ENCODE data around the gene AURKA. TPM values are rescaled to one million over a fixed set of nuclear protein-coding genes. Genes with fewer than 3 reads are reported as not detected.
A peak's percentile ranks its signal among the peaks of the same experiment; 100 is the strongest.
"Not testable (repeated sequence)": the region's sequence is repeated elsewhere in the genome, so short reads cannot be mapped to it uniquely, and the experiment has no call there.

Gene AURKA
- total RNA-seq, 1 donor from 2014 or later, result 11.7 TPM

- Mint-ChIP-seq H3K4me3 (ENCODE audit: unreplicated experiment) (no peak overlapping the region), H3K9me3 (ENCODE audit: unreplicated experiment) (no peaks in the 10 kb centered on the region), H3K4me1 (ENCODE audit: unreplicated experiment) (peaks cover 4% of the 10 kb centered on the region), H3K36me3 (ENCODE audit: unreplicated experiment) (no peaks in the 10 kb centered on the region), H3K27me3 (ENCODE audit: unreplicated experiment) (peaks cover 82% of the 10 kb centered on the region), H3K27ac (ENCODE audit: unreplicated experiment) (no peak overlapping the region)
- DNase-seq (ENCODE audit: extremely low spot score, unreplicated experiment), result no peak
- TF ChIP-seq CTCF (IDR thresholded peaks at IDR 0.05), result no peak
These were observed 46.1 kb downstream of the AURKA start for GRCh38 chr20:56345911-56346310.

GRCh38 chr20:56343861-56344381 lies 48.1 kb downstream of the AURKA start:
- TF ChIP-seq CTCF (IDR thresholded peaks at IDR 0.05), result peak; percentile 66
- Mint-ChIP-seq H3K9me3 (ENCODE audit: unreplicated experiment) (no peaks in the 10 kb centered on the region), H3K4me1 (ENCODE audit: unreplicated experiment) (peaks cover 4% of the 10 kb centered on the region), H3K27ac (ENCODE audit: unreplicated experiment) (no peak overlapping the region), H3K36me3 (ENCODE audit: unreplicated experiment) (no peaks in the 10 kb centered on the region), H3K27me3 (ENCODE audit: unreplicated experiment) (peaks cover 82% of the 10 kb centered on the region), H3K4me3 (ENCODE audit: unreplicated experiment) (no peak overlapping the region)
- peak; percentile 84 for DNase-seq (ENCODE audit: extremely low spot score, unreplicated experiment)

- H3K36me3 Mint-ChIP-seq (ENCODE audit: unreplicated experiment), result no peaks in the 10 kb centered on the region
- H3K27ac Mint-ChIP-seq (ENCODE audit: unreplicated experiment), result no peak overlapping the region
- TF ChIP-seq CTCF (IDR thresholded peaks at IDR 0.05), result no peak
- H3K4me3 Mint-ChIP-seq (ENCODE audit: unreplicated experiment), result no peak overlapping the region
- peaks cover 77% of the 10 kb centered on the region for H3K27me3 Mint-ChIP-seq (ENCODE audit: unreplicated experiment)
- no peaks in the 10 kb centered on the region for H3K9me3 Mint-ChIP-seq (ENCODE audit: unreplicated experiment)
- DNase-seq (ENCODE audit: extremely low spot score, unreplicated experiment), result peak; percentile 59
- H3K4me1 Mint-ChIP-seq (ENCODE audit: unreplicated experiment), result peaks cover 4% of the 10 kb centered on the region
These were observed 49.2 kb downstream of the AURKA start for GRCh38 chr20:56342783-56343182.

GRCh38 chr20:56336709-56337108 lies 55.3 kb downstream of the AURKA start:
- not testable (repeated sequence) for H3K4me1 Mint-ChIP-seq (ENCODE audit: unreplicated experiment); H3K9me3 Mint-ChIP-seq (ENCODE audit: unreplicated experiment); H3K4me3 Mint-ChIP-seq (ENCODE audit: unreplicated experiment); DNase-seq (ENCODE audit: extremely low spot score, unreplicated experiment); H3K27ac Mint-ChIP-seq (ENCODE audit: unreplicated experiment); H3K36me3 Mint-ChIP-seq (ENCODE audit: unreplicated experiment)
- H3K27me3 Mint-ChIP-seq (ENCODE audit: unreplicated experiment), result peaks cover 36% of the 10 kb centered on the region

GRCh38 chr20:56328861-56329260 lies 63.2 kb downstream of the AURKA start:
- Mint-ChIP-seq H3K9me3 (ENCODE audit: unreplicated experiment) (peaks cover 7% of the 10 kb centered on the region), H3K36me3 (ENCODE audit: unreplicated experiment) (no peaks in the 10 kb centered on the region), H3K27me3 (ENCODE audit: unreplicated experiment) (peaks cover 2% of the 10 kb centered on the region), H3K27ac (ENCODE audit: unreplicated experiment) (no peak overlapping the region), H3K4me1 (ENCODE audit: unreplicated experiment) (no peaks in the 10 kb centered on the region), H3K4me3 (ENCODE audit: unreplicated experiment) (no peak overlapping the region)
- no peak for DNase-seq (ENCODE audit: extremely low spot score, unreplicated experiment)
- TF ChIP-seq CTCF (IDR thresholded peaks at IDR 0.05), result no peak

- DNase-seq (ENCODE audit: extremely low spot score, unreplicated experiment), result no peak
- no peak overlapping the region for H3K27ac Mint-ChIP-seq (ENCODE audit: unreplicated experiment)
- peaks cover 2% of the 10 kb centered on the region for H3K9me3 Mint-ChIP-seq (ENCODE audit: unreplicated experiment)
- H3K27me3 Mint-ChIP-seq (ENCODE audit: unreplicated experiment), result peaks cover 13% of the 10 kb centered on the region
- no peaks in the 10 kb centered on the region for H3K36me3 Mint-ChIP-seq (ENCODE audit: unreplicated experiment)
- H3K4me3 Mint-ChIP-seq (ENCODE audit: unreplicated experiment), result no peak overlapping the region
- no peak for TF ChIP-seq CTCF (IDR thresholded peaks at IDR 0.05)
- H3K4me1 Mint-ChIP-seq (ENCODE audit: unreplicated experiment), result no peaks in the 10 kb centered on the region
These were observed 67.2 kb downstream of the AURKA start for GRCh38 chr20:56324806-56325205.
